Body of pancreas (tissue), 4 donors: Measurements from ENCODE around the gene TFDP1.

Experiments
- POLR2A ChIP-seq, 3 donors: fragments of 450-650 bp; IDR thresholded peaks; one replicate each; pipeline ENCODE4 v1.6.1; 2016; ENCODE audit warnings: antibody characterized with exemption in 3 of 3, mild to moderate bottlenecking in 2 of 3
- TF ChIP-seq, protein P1 (sequence below), 7 experiments: fragments of 450-650 bp in 4 of 7; fragments of 200-600 bp in 3 of 7; sonication (generic) in 3 of 7; IDR thresholded peaks; one replicate each; pipeline ENCODE4 v1.5.1; 2016 to 2019; ENCODE audit warnings: antibody characterized with exemption in 7 of 7

DNA sequence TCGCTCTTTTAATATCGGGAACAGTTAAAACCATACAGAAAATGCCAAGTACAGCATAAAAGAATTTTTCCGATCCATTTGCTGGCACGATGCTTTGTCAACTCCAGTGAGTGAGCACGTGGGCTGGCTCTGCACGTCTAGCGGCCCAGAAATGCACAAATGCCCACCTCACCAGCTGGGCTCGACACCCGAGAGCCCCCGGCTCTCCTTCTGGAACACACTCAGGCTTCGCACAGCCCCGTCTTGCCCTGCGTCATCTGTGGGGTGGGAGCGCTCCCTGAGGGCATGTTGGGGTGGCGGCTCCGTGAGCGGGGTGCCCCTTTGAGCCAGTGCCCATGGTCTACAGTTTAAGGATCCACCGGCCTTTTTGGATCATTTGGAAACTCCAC is 48.9 kb downstream of the TFDP1 start:
- TF ChIP-seq, protein P1, sequence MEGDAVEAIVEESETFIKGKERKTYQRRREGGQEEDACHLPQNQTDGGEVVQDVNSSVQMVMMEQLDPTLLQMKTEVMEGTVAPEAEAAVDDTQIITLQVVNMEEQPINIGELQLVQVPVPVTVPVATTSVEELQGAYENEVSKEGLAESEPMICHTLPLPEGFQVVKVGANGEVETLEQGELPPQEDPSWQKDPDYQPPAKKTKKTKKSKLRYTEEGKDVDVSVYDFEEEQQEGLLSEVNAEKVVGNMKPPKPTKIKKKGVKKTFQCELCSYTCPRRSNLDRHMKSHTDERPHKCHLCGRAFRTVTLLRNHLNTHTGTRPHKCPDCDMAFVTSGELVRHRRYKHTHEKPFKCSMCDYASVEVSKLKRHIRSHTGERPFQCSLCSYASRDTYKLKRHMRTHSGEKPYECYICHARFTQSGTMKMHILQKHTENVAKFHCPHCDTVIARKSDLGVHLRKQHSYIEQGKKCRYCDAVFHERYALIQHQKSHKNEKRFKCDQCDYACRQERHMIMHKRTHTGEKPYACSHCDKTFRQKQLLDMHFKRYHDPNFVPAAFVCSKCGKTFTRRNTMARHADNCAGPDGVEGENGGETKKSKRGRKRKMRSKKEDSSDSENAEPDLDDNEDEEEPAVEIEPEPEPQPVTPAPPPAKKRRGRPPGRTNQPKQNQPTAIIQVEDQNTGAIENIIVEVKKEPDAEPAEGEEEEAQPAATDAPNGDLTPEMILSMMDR (IDR thresholded peaks at IDR 0.05): no peak
- no peak for TF ChIP-seq POLR2A (IDR thresholded peaks at IDR 0.05)
